Progenitor cell of endocrine pancreas (in vitro differentiated cells): ENCODE results near the gene ABLIM3. TPM values are rescaled to one million over a fixed set of nuclear protein-coding genes. Genes with fewer than 3 reads are reported as not detected.

ENCODE experiments used
- DNase-seq: peaks from one replicate; pipeline ENCODE4 v3.0.0; 2021; ENCODE audit warnings: low spot score; ENCODE audit not compliant: unreplicated experiment
- H3K27ac Mint-ChIP-seq: 2 replicates; pipeline ENCODE4 v1.8.0; 2021; ENCODE audit warnings: mild to moderate bottlenecking, moderate library complexity, mixed read lengths
- H3K27me3 Mint-ChIP-seq: 2 replicates; pipeline ENCODE4 v1.8.0; 2021; ENCODE audit warnings: mixed read lengths
- H3K36me3 Mint-ChIP-seq: 2 replicates; pipeline ENCODE4 v1.8.0; 2022; ENCODE audit warnings: mixed read lengths; ENCODE audit not compliant: insufficient read depth
- H3K4me1 Mint-ChIP-seq: 2 replicates; pipeline ENCODE4 v1.8.0; 2021; ENCODE audit warnings: low read depth, mixed read lengths
- H3K4me3 Mint-ChIP-seq: 2 replicates; pipeline ENCODE4 v1.8.0; 2021; ENCODE audit warnings: low read depth, mild to moderate bottlenecking, moderate library complexity, mixed read lengths
- H3K9me3 Mint-ChIP-seq: 2 replicates; pipeline ENCODE4 v1.8.0; 2021; ENCODE audit warnings: low read depth, mixed read lengths
- total RNA-seq: library from RNA; stranded (reverse); gene quantifications from 2 replicates; pipeline ENCODE4 v1.2.1, GENCODE V29; 2021
- TF ChIP-seq, protein P1 (sequence below): fragments of 200-600 bp; sonication (generic); IDR thresholded peaks from one replicate; pipeline ENCODE4 v1.5.0; 2021; ENCODE audit warnings: antibody characterized with exemption, mild to moderate bottlenecking; ENCODE audit not compliant: unreplicated experiment

ABLIM3 gene
- total RNA-seq, 1 donor from 2014 or later = 0.48 TPM

DNA sequence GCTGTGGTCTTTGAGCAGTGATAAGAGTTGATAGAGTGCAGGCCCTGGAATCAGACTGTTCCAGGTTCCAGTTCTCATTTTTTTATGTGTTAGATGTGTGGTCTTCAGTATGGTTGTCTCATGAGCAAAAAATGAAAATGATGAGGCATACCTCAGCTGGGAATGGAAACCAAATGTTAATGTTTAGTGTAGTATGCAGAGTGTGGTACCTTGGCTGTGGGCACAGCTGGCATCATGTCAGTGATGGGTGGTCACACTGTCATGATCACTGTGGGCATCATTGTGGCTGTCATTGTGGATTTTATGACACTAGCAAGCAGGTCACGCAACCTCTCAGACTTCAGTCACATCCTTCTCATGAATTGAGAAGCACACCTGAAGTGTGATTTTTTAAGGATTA lies 6.4 kb downstream of the ABLIM3 start:
- no peak for DNase-seq
- Mint-ChIP-seq H3K27ac (no peak overlapping the region), H3K4me1 (peaks cover 11% of the 10 kb centered on the region), H3K27me3 (peaks cover 2% of the 10 kb centered on the region), H3K9me3 (no peaks in the 10 kb centered on the region), H3K4me3 (no peak overlapping the region), H3K36me3 (no peaks in the 10 kb centered on the region)
- TF ChIP-seq, protein P1, sequence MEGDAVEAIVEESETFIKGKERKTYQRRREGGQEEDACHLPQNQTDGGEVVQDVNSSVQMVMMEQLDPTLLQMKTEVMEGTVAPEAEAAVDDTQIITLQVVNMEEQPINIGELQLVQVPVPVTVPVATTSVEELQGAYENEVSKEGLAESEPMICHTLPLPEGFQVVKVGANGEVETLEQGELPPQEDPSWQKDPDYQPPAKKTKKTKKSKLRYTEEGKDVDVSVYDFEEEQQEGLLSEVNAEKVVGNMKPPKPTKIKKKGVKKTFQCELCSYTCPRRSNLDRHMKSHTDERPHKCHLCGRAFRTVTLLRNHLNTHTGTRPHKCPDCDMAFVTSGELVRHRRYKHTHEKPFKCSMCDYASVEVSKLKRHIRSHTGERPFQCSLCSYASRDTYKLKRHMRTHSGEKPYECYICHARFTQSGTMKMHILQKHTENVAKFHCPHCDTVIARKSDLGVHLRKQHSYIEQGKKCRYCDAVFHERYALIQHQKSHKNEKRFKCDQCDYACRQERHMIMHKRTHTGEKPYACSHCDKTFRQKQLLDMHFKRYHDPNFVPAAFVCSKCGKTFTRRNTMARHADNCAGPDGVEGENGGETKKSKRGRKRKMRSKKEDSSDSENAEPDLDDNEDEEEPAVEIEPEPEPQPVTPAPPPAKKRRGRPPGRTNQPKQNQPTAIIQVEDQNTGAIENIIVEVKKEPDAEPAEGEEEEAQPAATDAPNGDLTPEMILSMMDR = no peak

GRCh38 chr5:149149942-149150341 lies 8.6 kb downstream of the ABLIM3 start:
- H3K27ac Mint-ChIP-seq = no peak overlapping the region
- peaks cover 4% of the 10 kb centered on the region for H3K4me1 Mint-ChIP-seq
- no peak overlapping the region for H3K4me3 Mint-ChIP-seq
- no peak for DNase-seq
- no peaks in the 10 kb centered on the region for H3K9me3 Mint-ChIP-seq
- H3K36me3 Mint-ChIP-seq = no peaks in the 10 kb centered on the region
- no peaks in the 10 kb centered on the region for H3K27me3 Mint-ChIP-seq
- TF ChIP-seq, protein P1 = no peak

DNA sequence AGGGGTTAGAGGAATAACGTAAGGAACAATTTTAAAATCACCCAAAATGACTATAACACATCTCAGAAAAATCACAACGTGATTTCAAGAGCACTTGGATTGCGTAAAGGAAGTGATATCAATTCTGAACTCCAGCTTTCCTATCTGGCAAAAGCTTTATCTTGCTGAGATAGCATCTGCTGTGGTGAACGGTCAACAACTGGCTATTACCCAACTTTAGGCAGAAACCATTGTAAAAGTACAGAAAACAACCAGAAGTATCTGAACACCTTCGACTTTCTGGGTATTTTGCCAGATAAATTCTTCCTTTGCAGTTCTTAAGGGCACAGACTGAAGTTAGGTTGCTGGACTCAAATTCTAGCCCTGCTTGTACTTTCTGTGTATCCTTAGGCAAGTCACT lies 9.2 kb downstream of the ABLIM3 start:
- Mint-ChIP-seq H3K9me3 (no peaks in the 10 kb centered on the region), H3K27ac (no peak overlapping the region), H3K36me3 (no peaks in the 10 kb centered on the region), H3K27me3 (no peaks in the 10 kb centered on the region), H3K4me3 (no peak overlapping the region), H3K4me1 (peaks cover 3% of the 10 kb centered on the region)
- TF ChIP-seq, protein P1 = no peak
- DNase-seq = no peak

- H3K4me3 Mint-ChIP-seq = no peak overlapping the region
These were observed 10.4 kb downstream of the ABLIM3 start for GRCh38 chr5:149151717-149152116.

GRCh38 chr5:149152317-149152746 lies 11.0 kb downstream of the ABLIM3 start:
- Mint-ChIP-seq H3K4me1 (peaks cover 3% of the 10 kb centered on the region), H3K27me3 (no peaks in the 10 kb centered on the region), H3K4me3 (no peak overlapping the region), H3K27ac (no peak overlapping the region), H3K9me3 (no peaks in the 10 kb centered on the region), H3K36me3 (no peaks in the 10 kb centered on the region)
- TF ChIP-seq, protein P1 = no peak
- no peak for DNase-seq

More at GRCh38 chr5:149151717-149152116, 10.4 kb downstream of the ABLIM3 start:
- Mint-ChIP-seq H3K9me3 (no peaks in the 10 kb centered on the region), H3K27me3 (no peaks in the 10 kb centered on the region), H3K36me3 (no peaks in the 10 kb centered on the region), H3K27ac (no peak overlapping the region), H3K4me1 (peaks cover 3% of the 10 kb centered on the region)
- DNase-seq = no peak
- TF ChIP-seq, protein P1 = peak; percentile 38
